Adrenal gland (tissue), 12 donors: ENCODE data around the gene SLFN5. TPM values are rescaled to one million over a fixed set of nuclear protein-coding genes. Genes with fewer than 3 reads are reported as not detected.

Experiments used
- DNase-seq, 7 donors: peaks; one replicate each; pipeline ENCODE4 v3.0.0-alpha.2; 2019 to 2020
- H3K27ac ChIP-seq, 5 donors: fragments of 200-600 bp; sonication (generic) in 4 of 5; 1 replicate in 3 of 5; 2 replicates in 2 of 5; pipeline versions ENCODE4 v1.5.1 to v1.8.0; 2016 to 2020; ENCODE audit warnings: mild to moderate bottlenecking in 1 of 5
- H3K27me3 ChIP-seq: fragments of 200-600 bp; 2 replicates; pipeline ENCODE4 v1.8.0; 2021
- H3K36me3 ChIP-seq, 2 donors: fragments of 200-600 bp; replicated peaks in 1 of 2; 1 replicate in 1 of 2; 2 replicates in 1 of 2; pipeline versions ENCODE4 v1.5.1 to v1.8.0; 2018 to 2022
- H3K4me1 ChIP-seq, 2 donors: fragments of 200-600 bp; replicated peaks in 1 of 2; 1 replicate in 1 of 2; 2 replicates in 1 of 2; pipeline versions ENCODE4 v1.5.1 to v1.8.0; 2018 to 2021
- H3K4me3 ChIP-seq, 4 donors: fragments of 200-600 bp; sonication (generic) in 3 of 4; one replicate each; pipeline ENCODE4 v1.5.1; 2016 to 2018
- H3K9me3 ChIP-seq, 3 donors: fragments of 200-600 bp; sonication (generic) in 1 of 3; replicated peaks in 1 of 3; 1 replicate in 2 of 3; 2 replicates in 1 of 3; pipeline versions ENCODE4 v1.5.1 to v1.8.0; 2016 to 2021
- CTCF ChIP-seq, 6 experiments: fragments of 450-650 bp in 4 of 6; fragments of 200-600 bp in 2 of 6; sonication (generic) in 1 of 6; IDR thresholded peaks; 1 replicate in 5 of 6; 2 replicates in 1 of 6; pipeline versions ENCODE4 v1.5.1 to v1.8.0; 2016 to 2021; ENCODE audit warnings: antibody characterized with exemption in 6 of 6, mild to moderate bottlenecking in 2 of 6, moderate library complexity in 1 of 6
- POLR2A ChIP-seq, 2 donors: fragments of 450-650 bp; IDR thresholded peaks; one replicate each; pipeline ENCODE4 v1.6.1; 2017; ENCODE audit warnings: antibody characterized with exemption in 2 of 2, mild to moderate bottlenecking in 2 of 2, moderate library complexity in 1 of 2
- WGBS, 4 donors: extraction: QIAGEN DNeasy Blood & Tissue Kit in 2 of 4; methylation state at CpG; one replicate each; pipeline versions ENCODE4 v1.1.5 to v1.1.7; 2013 to 2017; 5-methylcytosine and 5-hydroxymethylcytosine counted together
- intact Hi-C, 2 donors: fragments of 100-400 bp; cut with DNase I; formaldehyde crosslinking; loops; one replicate each; pipeline versions ENCODE4 v1.14.1 to v1.15.0; 2022 to 2023
- polyA plus RNA-seq, 3 donors: library from polyadenylated mRNA; stranded (reverse); fragments of 200-250 nt in 2 of 3; fragments of 350-450 nt in 1 of 3; fragmentation: Illumina TruSeq in 1 of 3; extraction: RNeasy Lipid Tissue Mini Kit (QIAGEN cat#74804) in 1 of 3; gene quantifications; one replicate each; pipeline ENCODE4 v1.2.3, GENCODE V29; 2013 to 2014
- total RNA-seq, 9 donors: library from RNA; depleted of rRNA in 4 of 9; stranded (reverse); fragments of >200 nt in 4 of 9; fragments of 120-200 nt in 1 of 9; fragmentation: NEBNext Ultra II Directional in 1 of 9; extraction: Animal tissue kit (Norgen Biotek cat#: 25700) in 1 of 9; gene quantifications; one replicate each; pipeline versions ENCODE4 v1.1.0 to v1.2.4, GENCODE V29; 2013 to 2023
- donor health status: healthy with polysubstance abuse.
- donor health status: Bipolar disorder and iron deficiency.
- donor health status: DM: yes; HTN: yes; CAD: no.
- donor health status: DM: no; HTN: no; CAD: no.
- donor health status: DM: no; HTN: no; CAD: no.
- donor health status: DM: yes; HTN: yes; CAD: no.

Gene SLFN5
- total and polyA plus RNA-seq, 12 donors, result 3.2 to 57.8 (median 34.4) TPM

- DNase-seq, result no peak
- H3K27ac ChIP-seq, result no peak overlapping the region
- H3K9me3 ChIP-seq, result no peaks in the 10 kb centered on the region
- TF ChIP-seq POLR2A (IDR thresholded peaks at IDR 0.05) (no peak), CTCF (IDR thresholded peaks at IDR 0.05) (no peak)
- no peaks in the 10 kb centered on the region for H3K4me1 ChIP-seq
- peaks cover 5% of the 10 kb centered on the region for H3K27me3 ChIP-seq
- no peak overlapping the region for H3K4me3 ChIP-seq
- WGBS, 4 donors, result 68 to 92% (median 80%) methylated on average over 1 of the region's 1 CpG
- intact Hi-C loops, result no loop called here
- no peaks in the 10 kb centered on the region for H3K36me3 ChIP-seq
Observed at GRCh38 chr17:35291802-35292201, 48.9 kb downstream of the SLFN5 start.

- Histone ChIP-seq H3K36me3 (no peaks in the 10 kb centered on the region), H3K4me1 (no peaks in the 10 kb centered on the region), H3K27me3 (peaks cover 5% of the 10 kb centered on the region), H3K9me3 (no peaks in the 10 kb centered on the region), H3K4me3 (no peak overlapping the region), H3K27ac (no peak overlapping the region)
- TF ChIP-seq POLR2A (IDR thresholded peaks at IDR 0.05) (no peak), CTCF (IDR thresholded peaks at IDR 0.05) (no peak)
- intact Hi-C loops, result no loop called here
- no peak for DNase-seq
- WGBS, 4 donors, result 60 to 85% (median 77%) methylated on average over 1 of the region's 1 CpG
Observed at GRCh38 chr17:35293151-35293847, 50.4 kb downstream of the SLFN5 start.

GRCh38 chr17:35294756-35295155 is 51.9 kb downstream of the SLFN5 start:
- Histone ChIP-seq H3K4me1 (no peaks in the 10 kb centered on the region), H3K27ac (no peak overlapping the region), H3K9me3 (no peaks in the 10 kb centered on the region), H3K36me3 (no peaks in the 10 kb centered on the region), H3K4me3 (no peak overlapping the region), H3K27me3 (peaks cover 5% of the 10 kb centered on the region)
- TF ChIP-seq CTCF (IDR thresholded peaks at IDR 0.05) (no peak), POLR2A (IDR thresholded peaks at IDR 0.05) (no peak)
- WGBS, 4 donors, result 63 to 81% (median 76%) methylated on average over 1 of the region's 1 CpG
- DNase-seq, result no peak
- intact Hi-C loops, result no loop called here

GRCh38 chr17:35295686-35296085 is 52.8 kb downstream of the SLFN5 start:
- TF ChIP-seq CTCF (IDR thresholded peaks at IDR 0.05), result no peak
- no peak for TF ChIP-seq POLR2A (IDR thresholded peaks at IDR 0.05)
- DNase-seq, result no peak
- peaks cover 5% of the 10 kb centered on the region for H3K27me3 ChIP-seq
- H3K36me3 ChIP-seq, result no peaks in the 10 kb centered on the region
- intact Hi-C loops, result no loop called here
- H3K4me3 ChIP-seq, result no peak overlapping the region
- H3K4me1 ChIP-seq, result no peaks in the 10 kb centered on the region
- no peak overlapping the region for H3K27ac ChIP-seq
- WGBS, 4 donors, result 70 to 88% (median 79%) methylated on average over 1 of the region's 1 CpG
- no peaks in the 10 kb centered on the region for H3K9me3 ChIP-seq
